MCF 10A (cell line): ENCODE measurements around the gene NUCKS1. TPM values are rescaled to one million over a fixed set of nuclear protein-coding genes. Genes with fewer than 3 reads are reported as not detected.
A peak's percentile ranks its signal among the peaks of the same experiment; 100 is the strongest.

Experiments
- BruUV-seq: library from RNA; stranded (reverse); fragments of 400-500 nt; replicated peaks from 2 replicates; lab custom pipeline; 2021; lab: Mats Ljungman, UMichigan
- CTCF ChIA-PET: fragments of 300-600 bp; sonication (Branson Sonifier 250); formaldehyde crosslinking; extraction: SDS; loops from one replicate; lab custom pipeline; 2021; ENCODE audit warnings: antibody characterized with exemption, inconsistent platforms; lab: Yijun Ruan, JAX
- POLR2A ChIA-PET: fragments of 300-600, 350-650 bp; sonication (Branson Sonifier 250); formaldehyde crosslinking; extraction: SDS; loops from one replicate; lab custom pipeline; 2020; ENCODE audit warnings: antibody characterized with exemption, inconsistent platforms; lab: Yijun Ruan, JAX
- DNase-seq: peaks from one replicate; pipeline ENCODE4 v3.0.0-alpha.2; 2018; ENCODE audit not compliant: unreplicated experiment
- H3K27ac Mint-ChIP-seq: one replicate; pipeline ENCODE4 v1.8.0; 2022; ENCODE audit warnings: mild to moderate bottlenecking, low read depth, mixed read lengths; ENCODE audit not compliant: unreplicated experiment
- H3K27me3 Mint-ChIP-seq: one replicate; pipeline ENCODE4 v1.8.0; 2022; ENCODE audit warnings: mixed read lengths; ENCODE audit not compliant: insufficient read depth, unreplicated experiment
- H3K36me3 Mint-ChIP-seq: one replicate; pipeline ENCODE4 v1.8.0; 2022; ENCODE audit warnings: mild to moderate bottlenecking, moderate library complexity, mixed read lengths; ENCODE audit not compliant: insufficient read depth, unreplicated experiment
- H3K4me1 Mint-ChIP-seq: one replicate; pipeline ENCODE4 v1.8.0; 2022; ENCODE audit warnings: mixed read lengths; ENCODE audit not compliant: insufficient read depth, unreplicated experiment
- H3K4me3 Mint-ChIP-seq: one replicate; pipeline ENCODE4 v1.8.0; 2022; ENCODE audit warnings: mild to moderate bottlenecking, moderate library complexity, mixed read lengths; ENCODE audit not compliant: unreplicated experiment
- H3K9me3 Mint-ChIP-seq: one replicate; pipeline ENCODE4 v1.8.0; 2022; ENCODE audit warnings: mixed read lengths; ENCODE audit not compliant: unreplicated experiment
- CTCF ChIP-seq: fragments of 200-600 bp; IDR thresholded peaks from one replicate; pipeline ENCODE4 v1.8.0; 2022; ENCODE audit warnings: antibody characterized with exemption, mild to moderate bottlenecking; ENCODE audit not compliant: unreplicated experiment
- intact Hi-C: fragments of 100-400 bp; cut with micrococcal nuclease; formaldehyde crosslinking; loops from 2 replicates; pipeline ENCODE4 v1.14.1; 2022
- total RNA-seq: library from RNA; stranded (reverse); gene quantifications from 2 replicates; pipeline ENCODE4 v1.2.3, GENCODE V29; 2022

Gene NUCKS1
- total RNA-seq, 1 experiment from 2014 or later = 615 TPM

DNA sequence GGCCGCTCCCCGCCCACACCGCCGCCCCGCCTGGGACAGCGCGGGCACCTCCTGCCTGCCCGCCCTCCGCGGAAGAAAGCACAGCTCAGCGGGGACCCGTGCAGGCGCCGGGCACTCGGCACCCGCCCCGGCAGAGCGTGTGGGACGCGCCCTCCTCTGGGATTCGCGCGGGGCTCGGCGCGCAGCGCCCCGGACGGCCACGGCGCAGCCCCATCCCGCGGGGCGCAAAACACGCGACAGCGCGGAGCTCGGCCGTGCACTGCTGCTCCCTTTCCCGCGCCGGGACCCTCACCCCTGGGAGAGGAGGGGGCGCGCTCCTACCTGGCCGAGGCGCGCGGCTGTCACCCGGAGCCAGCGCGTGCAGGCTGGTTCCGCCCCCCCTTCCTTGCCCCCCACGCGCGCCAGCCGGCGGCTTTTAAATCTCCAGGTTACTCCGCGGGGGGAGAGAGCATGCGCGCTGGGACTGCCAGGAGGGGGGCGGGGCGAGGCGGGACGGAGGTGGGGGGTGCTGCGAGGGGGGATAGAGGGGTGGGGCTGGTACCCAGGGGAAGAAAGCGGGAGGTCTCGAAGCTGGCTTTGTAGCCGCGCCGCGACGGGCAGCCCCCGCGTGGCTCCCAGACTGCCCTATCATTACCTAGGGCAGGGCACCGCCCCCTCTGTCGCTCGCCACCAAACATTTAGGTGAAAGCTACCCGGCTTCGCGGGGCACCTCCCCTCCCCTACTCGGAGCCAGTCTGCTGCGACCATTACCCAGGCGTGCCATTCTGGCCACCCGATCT lies 69.7 kb downstream of the NUCKS1 start, which contains the start of gene SLC45A3:
TSS of gene SLC45A3 (minus strand) at position 437 of the 779 bp plus-strand sequence. CDS start 15,853 bp downstream, outside the sequence.
- no peaks in the 10 kb centered on the region for H3K9me3 Mint-ChIP-seq
- POLR2A ChIA-PET = interaction anchor here (0.6 to 3.6 kb wide), 15 partner anchors 8 to 1024 kb away, joined by 3 to 25 read pairs (median 4); partner anchors contain the start of genes LRRN2 and NUCKS1
- DNase-seq = no peak
- peak within 1 kb of the TSS; percentile 5 for H3K27ac Mint-ChIP-seq
- CTCF ChIA-PET = interaction anchor here (0.5 to 10.1 kb wide), 11 partner anchors 18 to 240 kb away, joined by 3 to 130 read pairs (median 4); no protein-coding TSS in a partner anchor
- intact Hi-C loops = no loop called here
- H3K4me1 Mint-ChIP-seq = peaks cover 14% of the 10 kb centered on the region
- H3K36me3 Mint-ChIP-seq = no peaks in the 10 kb centered on the region
- H3K27me3 Mint-ChIP-seq = no peaks in the 10 kb centered on the region
- no TSS peak for BruUV-seq
- H3K4me3 Mint-ChIP-seq = peak within 1 kb of the TSS; percentile 76
- no peak for TF ChIP-seq CTCF

DNA sequence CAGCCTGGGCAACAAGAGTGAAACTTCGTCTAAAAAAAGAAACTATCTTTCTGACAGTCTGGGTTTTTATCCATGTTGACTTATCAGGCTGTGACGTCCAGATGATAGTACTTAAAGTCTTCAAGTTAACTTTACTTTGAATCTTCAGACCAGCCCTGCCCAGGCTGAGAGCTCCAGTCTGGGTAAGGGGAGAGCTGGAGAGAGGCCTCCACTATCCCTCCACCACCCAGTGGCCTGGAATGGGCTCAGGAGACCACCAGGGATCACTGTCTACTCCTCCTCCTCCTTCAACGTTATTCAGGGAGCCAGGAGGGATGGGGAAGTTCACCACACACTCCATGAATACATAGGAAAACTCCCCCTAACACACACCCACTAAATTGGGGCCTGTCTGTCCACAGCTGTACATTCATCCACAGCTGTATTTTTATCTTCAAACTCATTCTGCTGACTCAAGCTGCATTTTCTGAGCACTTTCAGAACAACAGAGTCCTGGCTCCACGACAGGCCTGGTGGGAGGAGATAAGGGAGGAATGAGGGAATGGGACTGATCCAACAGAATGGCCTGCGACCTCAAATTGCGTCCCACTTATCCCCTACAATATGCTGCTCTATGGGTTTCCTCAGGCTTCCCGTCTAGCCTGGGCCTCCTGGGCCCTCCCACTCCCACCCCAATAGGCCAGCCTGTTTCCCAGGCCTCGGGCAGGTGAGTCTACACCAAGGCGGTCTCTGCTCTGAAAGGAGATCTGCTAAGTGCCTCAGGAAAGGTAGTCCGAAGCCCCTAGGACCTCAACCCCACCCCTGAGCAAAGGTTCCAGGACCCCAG lies 71.5 kb downstream of the NUCKS1 start:
- no peak for TF ChIP-seq CTCF
- Mint-ChIP-seq H3K9me3 (no peaks in the 10 kb centered on the region), H3K27ac (no peak overlapping the region), H3K4me3 (peak overlapping the region; percentile 76), H3K36me3 (no peaks in the 10 kb centered on the region), H3K27me3 (no peaks in the 10 kb centered on the region), H3K4me1 (peaks cover 14% of the 10 kb centered on the region)
- DNase-seq = no peak
- ChIA-PET POLR2A (interaction anchor here (0.7 to 3.6 kb wide), 8 partner anchors 9 to 67 kb away, joined by 3 to 25 read pairs (median 3); partner anchors contain the start of gene ELK4), CTCF (interaction anchor here (0.5 to 10.1 kb wide), 18 partner anchors 10 to 1697 kb away, joined by 3 to 130 read pairs (median 3); partner anchors contain the start of gene ELK4)
- no TSS peak for BruUV-seq
- intact Hi-C loops = no loop called here

- Mint-ChIP-seq H3K27me3 (no peaks in the 10 kb centered on the region), H3K27ac (no peak overlapping the region), H3K4me3 (no peak overlapping the region), H3K9me3 (no peaks in the 10 kb centered on the region), H3K4me1 (peaks cover 16% of the 10 kb centered on the region), H3K36me3 (no peaks in the 10 kb centered on the region)
- intact Hi-C loops = no loop called here
- DNase-seq = no peak
- ChIA-PET POLR2A (interaction anchor here (0.7 to 1.6 kb wide), 6 partner anchors 11 to 68 kb away, joined by 3 to 8 read pairs (median 4); partner anchors contain the start of gene ELK4), CTCF (interaction anchor here (0.8 to 10.1 kb wide), 11 partner anchors 10 to 349 kb away, joined by 3 to 130 read pairs (median 4); no protein-coding TSS in a partner anchor)
- no peak for TF ChIP-seq CTCF
- no TSS peak for BruUV-seq
Measured at GRCh38 chr1:205677167-205677566, 72.8 kb downstream of the NUCKS1 start.
